Smooth muscle cell (in vitro differentiated cells): ENCODE measurements around the gene TOM1L2. TPM values are rescaled to one million over a fixed set of nuclear protein-coding genes. Genes with fewer than 3 reads are reported as not detected.

Experiments
- DNase-seq: peaks from one replicate; lab custom pipeline; 2025; ENCODE audit not compliant: unreplicated experiment; lab: John Stamatoyannopoulos, UW
- H2AFZ ChIP-seq: fragments of 200-600 bp; sonication (generic); 2 replicates; pipeline ENCODE4 v1.6.0; 2016; ENCODE audit warnings: antibody characterized with exemption, low read depth, mild to moderate bottlenecking
- H3F3A ChIP-seq: fragments of 200-600 bp; sonication (generic); 2 replicates; pipeline ENCODE4 v1.6.0; 2017; ENCODE audit warnings: antibody characterized with exemption, low read depth
- H3K27ac ChIP-seq: fragments of 200-600 bp; sonication (generic); 2 replicates; pipeline ENCODE4 v1.5.1; 2016; ENCODE audit warnings: low read depth, mild to moderate bottlenecking
- H3K27me3 ChIP-seq: fragments of 200-600 bp; sonication (generic); 2 replicates; pipeline ENCODE4 v1.6.1; 2016; ENCODE audit warnings: low read depth, mild to moderate bottlenecking
- H3K36me3 ChIP-seq: fragments of 200-600 bp; sonication (generic); 2 replicates; pipeline ENCODE4 v1.5.1; 2016; ENCODE audit warnings: low read depth
- H3K4me1 ChIP-seq: fragments of 200-600 bp; sonication (generic); 2 replicates; pipeline ENCODE4 v1.5.1; 2016; ENCODE audit warnings: low read depth
- H3K4me2 ChIP-seq: fragments of 200-600 bp; sonication (generic); 2 replicates; pipeline ENCODE4 v1.6.0; 2016; ENCODE audit warnings: mild to moderate bottlenecking
- H3K4me3 ChIP-seq: fragments of 200-600 bp; sonication (generic); 2 replicates; pipeline ENCODE4 v1.5.1; 2016; ENCODE audit warnings: mild to moderate bottlenecking
- H3K79me2 ChIP-seq: fragments of 200-600 bp; sonication (generic); 2 replicates; pipeline ENCODE4 v1.6.0; 2016; ENCODE audit warnings: low read depth, mild to moderate bottlenecking
- H3K9ac ChIP-seq: fragments of 200-600 bp; sonication (generic); 2 replicates; pipeline ENCODE4 v1.6.0; 2016; ENCODE audit warnings: low read depth
- H3K9me3 ChIP-seq: fragments of 200-600 bp; sonication (generic); replicated peaks from 2 replicates; pipeline ENCODE4 v1.5.1; 2016; ENCODE audit warnings: low read depth
- H4K20me1 ChIP-seq: fragments of 200-600 bp; sonication (generic); 2 replicates; pipeline ENCODE4 v1.6.0; 2016; ENCODE audit warnings: low read depth
- WGBS: methylation state at CpG from one replicate; pipeline ENCODE4 v1.1.7; 2016; ENCODE audit warnings: low lambda C conversion rate; 5-methylcytosine and 5-hydroxymethylcytosine counted together
- polyA plus RNA-seq: library from polyadenylated mRNA; unstranded; fragments of >200 nt; fragmentation: Nextera tagmentation; extraction: Ambion mirVana; gene quantifications from 2 replicates; pipeline ENCODE4 v1.2.1, GENCODE V29; 2016
- total RNA-seq: library from RNA; depleted of rRNA; stranded (reverse); fragments of >200 nt; gene quantifications from 2 replicates; pipeline ENCODE4 v1.2.3, GENCODE V29; 2014
- TF ChIP-seq, protein P1 (sequence below): fragments of 200-600 bp; sonication (generic); IDR thresholded peaks from 2 replicates; pipeline ENCODE4 v1.5.1; 2017; ENCODE audit warnings: borderline replicate concordance, mild to moderate bottlenecking, antibody characterized with exemption; ENCODE audit not compliant: insufficient read depth, poor library complexity, severe bottlenecking

Gene TOM1L2
- total and polyA plus RNA-seq, 2 experiments from 2014 or later: 20.3 to 27.0 TPM

DNA sequence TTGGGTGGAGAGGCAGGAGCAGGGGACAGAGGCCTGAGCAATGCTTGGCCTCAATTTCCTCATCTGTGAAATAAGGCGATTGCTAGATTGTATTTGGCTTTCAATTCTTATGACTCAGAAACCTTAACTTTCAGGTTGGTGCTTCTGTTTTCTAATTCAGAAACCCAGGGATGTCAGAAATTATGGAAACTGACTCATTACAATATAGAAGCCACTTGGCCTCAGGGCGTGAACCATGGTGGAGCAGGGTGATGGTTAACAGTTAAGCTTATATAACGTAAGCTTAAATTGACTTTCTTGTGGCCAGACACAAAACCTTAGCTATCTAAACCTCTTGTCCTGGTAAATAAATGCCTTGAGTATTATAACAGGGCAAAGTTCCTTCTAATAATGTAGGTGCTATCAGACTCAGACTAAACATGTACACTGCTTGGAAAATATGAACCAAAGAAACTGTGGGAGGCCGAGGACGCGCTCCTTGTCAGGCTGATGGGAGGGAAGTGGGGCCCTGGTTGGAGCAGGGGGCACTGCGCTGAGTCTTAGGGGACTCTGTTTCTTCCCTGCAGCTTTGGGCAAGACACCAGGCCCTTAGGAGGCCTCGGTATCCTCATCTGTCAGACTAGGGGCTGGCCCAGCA is 118.3 kb downstream of the TOM1L2 start:
- Histone ChIP-seq H3K27me3 (no peaks in the 10 kb centered on the region), H3K4me2 (no peak overlapping the region), H2AFZ (no peak overlapping the region), H3F3A (no peaks in the 10 kb centered on the region), H3K9me3 (no peaks in the 10 kb centered on the region), H3K27ac (peak overlapping the region; percentile 17), H4K20me1 (no peaks in the 10 kb centered on the region), H3K9ac (no peak overlapping the region), H3K4me1 (peaks cover 18% of the 10 kb centered on the region), H3K36me3 (no peaks in the 10 kb centered on the region), H3K79me2 (no peaks in the 10 kb centered on the region), H3K4me3 (no peak overlapping the region)
- WGBS: 75% methylated on average over 8 of the region's 8 CpGs
- TF ChIP-seq, protein P1, sequence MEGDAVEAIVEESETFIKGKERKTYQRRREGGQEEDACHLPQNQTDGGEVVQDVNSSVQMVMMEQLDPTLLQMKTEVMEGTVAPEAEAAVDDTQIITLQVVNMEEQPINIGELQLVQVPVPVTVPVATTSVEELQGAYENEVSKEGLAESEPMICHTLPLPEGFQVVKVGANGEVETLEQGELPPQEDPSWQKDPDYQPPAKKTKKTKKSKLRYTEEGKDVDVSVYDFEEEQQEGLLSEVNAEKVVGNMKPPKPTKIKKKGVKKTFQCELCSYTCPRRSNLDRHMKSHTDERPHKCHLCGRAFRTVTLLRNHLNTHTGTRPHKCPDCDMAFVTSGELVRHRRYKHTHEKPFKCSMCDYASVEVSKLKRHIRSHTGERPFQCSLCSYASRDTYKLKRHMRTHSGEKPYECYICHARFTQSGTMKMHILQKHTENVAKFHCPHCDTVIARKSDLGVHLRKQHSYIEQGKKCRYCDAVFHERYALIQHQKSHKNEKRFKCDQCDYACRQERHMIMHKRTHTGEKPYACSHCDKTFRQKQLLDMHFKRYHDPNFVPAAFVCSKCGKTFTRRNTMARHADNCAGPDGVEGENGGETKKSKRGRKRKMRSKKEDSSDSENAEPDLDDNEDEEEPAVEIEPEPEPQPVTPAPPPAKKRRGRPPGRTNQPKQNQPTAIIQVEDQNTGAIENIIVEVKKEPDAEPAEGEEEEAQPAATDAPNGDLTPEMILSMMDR: no peak
- no peak for DNase-seq

DNA sequence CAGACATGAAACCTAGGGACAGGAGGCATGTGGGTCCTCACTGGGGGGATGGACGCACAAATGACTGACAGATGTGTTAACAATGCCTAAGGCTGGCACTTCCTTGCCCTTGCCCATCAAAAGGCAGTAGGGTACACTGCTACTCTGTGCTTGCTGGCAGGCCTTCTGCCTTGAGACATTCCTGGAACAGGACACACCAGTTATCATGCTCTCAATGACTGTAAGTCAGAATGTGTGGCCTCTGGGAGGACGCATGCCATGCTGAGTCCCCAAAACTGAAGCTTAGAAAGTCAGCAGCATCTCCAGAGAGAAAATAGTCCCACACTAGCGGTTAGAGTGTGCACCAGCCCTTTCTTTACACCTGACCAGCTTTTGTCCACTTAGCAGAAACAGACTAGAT is 119.3 kb downstream of the TOM1L2 start:
- H3K4me1 ChIP-seq: peaks cover 20% of the 10 kb centered on the region
- H4K20me1 ChIP-seq: no peaks in the 10 kb centered on the region
- H3K9me3 ChIP-seq: no peaks in the 10 kb centered on the region
- H3K27me3 ChIP-seq: no peaks in the 10 kb centered on the region
- TF ChIP-seq, protein P1: no peak
- no peak overlapping the region for H3K4me3 ChIP-seq
- H3K36me3 ChIP-seq: no peaks in the 10 kb centered on the region
- WGBS: 95% methylated on average over 3 of the region's 3 CpGs
- DNase-seq: no peak
- no peaks in the 10 kb centered on the region for H3F3A ChIP-seq
- H3K27ac ChIP-seq: no peak overlapping the region
- no peak overlapping the region for H3K4me2 ChIP-seq
- H3K9ac ChIP-seq: no peak overlapping the region
- no peak overlapping the region for H2AFZ ChIP-seq
- no peaks in the 10 kb centered on the region for H3K79me2 ChIP-seq

DNA sequence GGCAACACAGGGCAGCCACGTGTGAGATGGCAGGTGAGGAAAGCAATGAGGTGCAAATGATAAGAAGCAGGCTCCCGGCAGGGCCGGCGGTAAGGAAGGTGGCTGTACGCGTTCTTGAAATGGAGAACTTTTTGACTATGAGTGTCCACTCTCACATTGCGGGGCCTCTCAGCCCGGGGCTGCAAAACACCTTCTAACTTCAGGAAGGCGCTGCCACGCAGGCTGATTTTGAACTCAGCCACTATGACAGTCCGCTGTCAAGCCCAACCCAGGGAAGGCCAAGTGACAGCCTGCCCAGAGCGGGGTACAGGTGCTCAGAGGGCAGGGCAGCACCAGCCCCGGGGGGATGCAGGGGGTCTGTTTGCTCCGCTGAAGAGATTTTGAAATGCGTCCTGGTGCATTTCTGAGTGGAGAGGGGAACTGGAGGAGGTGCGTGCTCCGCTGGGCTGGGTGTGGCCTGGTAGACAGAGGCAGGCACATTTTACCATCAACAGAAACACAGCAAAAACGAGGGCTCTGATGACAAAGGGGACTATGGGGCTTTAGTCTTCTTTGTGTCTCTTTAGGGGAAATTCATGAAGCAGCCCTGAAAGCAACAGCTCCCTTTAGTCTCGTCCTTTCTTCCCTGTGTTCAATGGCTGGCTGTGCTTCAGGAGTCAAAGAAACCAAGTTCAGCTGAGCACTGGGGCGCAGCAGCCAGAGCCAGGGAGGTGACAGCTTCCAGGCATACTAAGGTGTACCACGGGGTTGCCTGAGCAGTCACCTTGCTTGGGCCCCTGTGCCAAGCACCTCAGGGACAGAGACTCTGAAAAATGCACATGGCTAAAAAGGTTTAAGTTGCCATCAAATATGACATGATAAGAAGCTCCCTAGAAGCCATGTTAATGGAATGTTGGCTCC is 120.8 kb downstream of the TOM1L2 start:
- Histone ChIP-seq H3K27ac (no peak overlapping the region), H3K4me3 (no peak overlapping the region), H3K27me3 (no peaks in the 10 kb centered on the region), H3K9me3 (no peaks in the 10 kb centered on the region), H3K4me2 (no peak overlapping the region), H3K9ac (no peak overlapping the region), H2AFZ (no peak overlapping the region), H3K4me1 (peaks cover 20% of the 10 kb centered on the region), H3K79me2 (no peaks in the 10 kb centered on the region), H3F3A (no peaks in the 10 kb centered on the region), H4K20me1 (no peaks in the 10 kb centered on the region), H3K36me3 (no peaks in the 10 kb centered on the region)
- 92% methylated on average over 21 of the region's 21 CpGs for WGBS
- DNase-seq: no peak
- TF ChIP-seq, protein P1: no peak
